ENCODE results near the gene BRIP1. TPM values are rescaled to one million over a fixed set of nuclear protein-coding genes. Genes with fewer than 3 reads are reported as not detected.

Gene BRIP1
- total RNA-seq, 1 experiment from 2014 or later, result 20.2 TPM

DNA sequence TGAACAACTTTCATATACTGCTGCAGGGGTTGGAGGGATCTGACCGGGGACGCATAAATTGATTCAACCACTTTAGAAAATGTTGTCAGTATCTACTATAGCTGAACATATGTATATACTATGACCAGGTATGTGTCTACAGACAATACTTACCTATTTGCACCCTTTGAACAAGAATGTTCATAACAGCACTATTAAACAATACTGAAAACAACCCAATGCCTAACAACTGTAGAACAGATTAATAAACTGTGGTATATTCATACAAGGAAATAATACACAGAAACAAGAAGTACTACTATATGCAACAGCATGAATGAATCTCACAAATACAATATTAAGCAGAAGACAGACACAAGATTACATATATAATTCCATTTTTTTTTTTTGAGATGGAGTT, 10.5 kb downstream of the BRIP1 start:
- DNase-seq, result no peak
- H3K9me3 Mint-ChIP-seq, result no peaks in the 10 kb centered on the region
- no peak overlapping the region for H3T11ph ChIP-seq (ENCODE audit: low read length)
- H3K18ac ChIP-seq (ENCODE audit: insufficient read length, low read depth, low read length), result no peak overlapping the region
- H3K27ac ChIP-seq (ENCODE audit: insufficient read length, low read depth, low read length), result no peak overlapping the region
- H3K79me1 ChIP-seq (ENCODE audit: insufficient read depth, low read depth, low read length, poor library complexity, severe bottlenecking), result peaks cover 4% of the 10 kb centered on the region
- H4K20me1 ChIP-seq (ENCODE audit: control insufficient read depth, insufficient read depth, insufficient read length), result no peaks in the 10 kb centered on the region
- peaks cover 10 to 52% (median 49%) of the 10 kb centered on the region in 3 experiments; a peak in 6 of 7 replicates for H3K36me3 Mint-ChIP-seq (ENCODE audit: insufficient read depth in 1 of 3, low read depth in 3 of 3)
- no peak overlapping the region for H2BK20ac ChIP-seq (ENCODE audit: low read depth, low read length, poor library complexity, severe bottlenecking)
- H3K4me3 Mint-ChIP-seq, result no peak overlapping the region
- H2BK5ac ChIP-seq (ENCODE audit: insufficient read length, low read length), result no peak overlapping the region
- H2AK5ac ChIP-seq (ENCODE audit: insufficient read length, low read length), result no peak overlapping the region
- no peak overlapping the region for H3K4me2 ChIP-seq (ENCODE audit: insufficient read depth, insufficient read length, low read length)
- no peak overlapping the region for H3K9ac ChIP-seq (ENCODE audit: extremely low read depth, insufficient read length, low read length)
- no peak overlapping the region for H4K91ac ChIP-seq (ENCODE audit: insufficient read length, low read depth, low read length)
- no peaks in the 10 kb centered on the region for H3K27me3 ChIP-seq (ENCODE audit: insufficient read depth, low read length)
- H2BK120ac ChIP-seq (ENCODE audit: low read depth, low read length, poor library complexity, severe bottlenecking), result no peak overlapping the region
- no peak overlapping the region for H2AFZ ChIP-seq (ENCODE audit: low read length)
- H2BK15ac ChIP-seq (ENCODE audit: low read depth, low read length), result no peak overlapping the region
- H3K23me2 ChIP-seq (ENCODE audit: insufficient read length, low read depth, low read length, poor library complexity, severe bottlenecking), result no peaks in the 10 kb centered on the region
- H3K4me1 ChIP-seq (ENCODE audit: insufficient read depth, low read length), result no peaks in the 10 kb centered on the region
- TF ChIP-seq, protein P1, sequence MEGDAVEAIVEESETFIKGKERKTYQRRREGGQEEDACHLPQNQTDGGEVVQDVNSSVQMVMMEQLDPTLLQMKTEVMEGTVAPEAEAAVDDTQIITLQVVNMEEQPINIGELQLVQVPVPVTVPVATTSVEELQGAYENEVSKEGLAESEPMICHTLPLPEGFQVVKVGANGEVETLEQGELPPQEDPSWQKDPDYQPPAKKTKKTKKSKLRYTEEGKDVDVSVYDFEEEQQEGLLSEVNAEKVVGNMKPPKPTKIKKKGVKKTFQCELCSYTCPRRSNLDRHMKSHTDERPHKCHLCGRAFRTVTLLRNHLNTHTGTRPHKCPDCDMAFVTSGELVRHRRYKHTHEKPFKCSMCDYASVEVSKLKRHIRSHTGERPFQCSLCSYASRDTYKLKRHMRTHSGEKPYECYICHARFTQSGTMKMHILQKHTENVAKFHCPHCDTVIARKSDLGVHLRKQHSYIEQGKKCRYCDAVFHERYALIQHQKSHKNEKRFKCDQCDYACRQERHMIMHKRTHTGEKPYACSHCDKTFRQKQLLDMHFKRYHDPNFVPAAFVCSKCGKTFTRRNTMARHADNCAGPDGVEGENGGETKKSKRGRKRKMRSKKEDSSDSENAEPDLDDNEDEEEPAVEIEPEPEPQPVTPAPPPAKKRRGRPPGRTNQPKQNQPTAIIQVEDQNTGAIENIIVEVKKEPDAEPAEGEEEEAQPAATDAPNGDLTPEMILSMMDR (conservative IDR thresholded peaks at IDR 0.05), result no peak
- no peaks in the 10 kb centered on the region for H3K79me2 ChIP-seq (ENCODE audit: insufficient read depth, low read length)
- no peak overlapping the region for H3K4ac ChIP-seq (ENCODE audit: low read depth, low read length)
- no peak overlapping the region for H3K23ac ChIP-seq (ENCODE audit: insufficient read length, low read depth, low read length)
- H3K56ac ChIP-seq (ENCODE audit: insufficient read length, low read depth, low read length), result no peak overlapping the region
- no peaks in the 10 kb centered on the region for H3K9me3 ChIP-seq (ENCODE audit: control insufficient read depth, low read depth, low read length)
- H3K4me1 Mint-ChIP-seq, result no peaks in the 10 kb centered on the region
- no peak overlapping the region for H4K5ac ChIP-seq (ENCODE audit: insufficient read length, low read depth, low read length)
- H3K27me3 Mint-ChIP-seq (ENCODE audit: low read depth), result no peaks in the 10 kb centered on the region
- WGBS (ENCODE audit: extremely low coverage, insufficient read length, low lambda C conversion rate), result no CpG with 5 or more reads among the region's 2 CpGs
- H3K27ac Mint-ChIP-seq, result no peak overlapping the region
- no peak overlapping the region for H3K14ac ChIP-seq (ENCODE audit: insufficient read depth, low read length)
- H2BK12ac ChIP-seq (ENCODE audit: insufficient read length, low read depth, low read length), result no peak overlapping the region
- no peak overlapping the region for H4K8ac ChIP-seq (replicated peaks; ENCODE audit: insufficient read length, low read depth, low read length)
